ENCODE data around the gene C1orf226. TPM values are rescaled to one million over a fixed set of nuclear protein-coding genes. Genes with fewer than 3 reads are reported as not detected.

C1orf226 gene
- total RNA-seq, 4 donors from 2014 or later, result 3.3 to 18.9 (median 11.6) TPM

GRCh38 chr1:162385702-162386101 lies 4.2 kb downstream of the C1orf226 start:
- H3K27me3 ChIP-seq, result peaks cover 0 to 8% (median 0%) of the 10 kb centered on the region in 4 donors
- 94% methylated on average over 3 of the region's 3 CpGs for WGBS
- no peak overlapping the region for H3K27ac ChIP-seq (replicated peaks in 1 of 4)
- H3K9me3 ChIP-seq, result no peaks in the 10 kb centered on the region
- H3K4me3 ChIP-seq, result no peak overlapping the region
- no peak for DNase-seq (ENCODE audit: extremely low spot score)
- intact Hi-C loops (cut with DNase I), result no loop called here
- peaks cover 0 to 14% (median 2%) of the 10 kb centered on the region in 4 donors for H3K36me3 ChIP-seq
- no peaks in the 10 kb centered on the region for H3K4me1 ChIP-seq
- TF ChIP-seq EP300 (IDR thresholded peaks at IDR 0.05) (no peak), CTCF (IDR thresholded peaks at IDR 0.05) (no peak), POLR2AphosphoS5 (IDR thresholded peaks at IDR 0.05) (no peak), POLR2A (IDR thresholded peaks at IDR 0.05; ENCODE audit: low read depth) (no peak)

GRCh38 chr1:162386292-162387225 lies 5.0 kb downstream of the C1orf226 start:
- intact Hi-C loops (cut with DNase I), result no loop called here
- Histone ChIP-seq H3K27ac (replicated peaks in 1 of 4) (no peak overlapping the region), H3K4me1 (peaks cover 0 to under 1% (median 0%) of the 10 kb centered on the region in 4 donors), H3K9me3 (no peaks in the 10 kb centered on the region), H3K27me3 (peaks cover 0 to 8% (median 0%) of the 10 kb centered on the region in 4 donors), H3K36me3 (peaks cover 0 to 14% (median 2%) of the 10 kb centered on the region in 4 donors), H3K4me3 (no peak overlapping the region)
- DNase-seq (ENCODE audit: extremely low spot score), result no peak
- no peak for TF ChIP-seq POLR2AphosphoS5 (IDR thresholded peaks at IDR 0.05)
- TF ChIP-seq POLR2A (IDR thresholded peaks at IDR 0.05; ENCODE audit: low read depth), result no peak
- no peak for TF ChIP-seq CTCF (IDR thresholded peaks at IDR 0.05)
- TF ChIP-seq EP300 (IDR thresholded peaks at IDR 0.05), result no peak
- WGBS, result 88% methylated on average over 8 of the region's 8 CpGs

GRCh38 chr1:162387226-162388082 lies 5.9 kb downstream of the C1orf226 start:
- Histone ChIP-seq H3K27me3 (peaks cover 0 to 8% (median 0%) of the 10 kb centered on the region in 4 donors), H3K4me1 (peaks cover 0 to 6% (median 2%) of the 10 kb centered on the region in 4 donors), H3K9me3 (no peaks in the 10 kb centered on the region), H3K36me3 (peaks cover 0 to 12% (median 2%) of the 10 kb centered on the region in 4 donors), H3K27ac (replicated peaks in 1 of 4) (no peak overlapping the region), H3K4me3 (no peak overlapping the region)
- intact Hi-C loops (cut with DNase I), result no loop called here
- no peak for DNase-seq (ENCODE audit: extremely low spot score)
- WGBS, result 82% methylated on average over 20 of the region's 20 CpGs
- no peak for TF ChIP-seq POLR2A (IDR thresholded peaks at IDR 0.05; ENCODE audit: low read depth)
- no peak for TF ChIP-seq CTCF (IDR thresholded peaks at IDR 0.05)
- TF ChIP-seq POLR2AphosphoS5 (IDR thresholded peaks at IDR 0.05), result no peak
- TF ChIP-seq EP300 (IDR thresholded peaks at IDR 0.05), result no peak

GRCh38 chr1:162388083-162388594 lies 6.6 kb downstream of the C1orf226 start:
- H3K4me3 ChIP-seq, result no peak overlapping the region
- DNase-seq (ENCODE audit: extremely low spot score), result no peak

More at GRCh38 chr1:162388083-162388594, 6.6 kb downstream of the C1orf226 start:
- TF ChIP-seq CTCF (IDR thresholded peaks at IDR 0.05) (no peak), POLR2A (IDR thresholded peaks at IDR 0.05; ENCODE audit: low read depth) (no peak), EP300 (IDR thresholded peaks at IDR 0.05) (no peak), POLR2AphosphoS5 (IDR thresholded peaks at IDR 0.05) (no peak)
- intact Hi-C loops (cut with DNase I), result no loop called here
- Histone ChIP-seq H3K4me1 (peaks cover 0 to 6% (median 2%) of the 10 kb centered on the region in 4 donors), H3K27ac (replicated peaks in 1 of 4) (no peak overlapping the region), H3K9me3 (no peaks in the 10 kb centered on the region), H3K36me3 (peaks cover 0 to 9% (median 2%) of the 10 kb centered on the region in 4 donors), H3K27me3 (peaks cover 0 to 8% (median 0%) of the 10 kb centered on the region in 4 donors)
- WGBS, result 90% methylated on average over 7 of the region's 8 CpGs

All from esophagus muscularis mucosa (tissue), 4 donors.